Measurements from ENCODE around the gene PPM1L.

The PPM1L gene

DNA sequence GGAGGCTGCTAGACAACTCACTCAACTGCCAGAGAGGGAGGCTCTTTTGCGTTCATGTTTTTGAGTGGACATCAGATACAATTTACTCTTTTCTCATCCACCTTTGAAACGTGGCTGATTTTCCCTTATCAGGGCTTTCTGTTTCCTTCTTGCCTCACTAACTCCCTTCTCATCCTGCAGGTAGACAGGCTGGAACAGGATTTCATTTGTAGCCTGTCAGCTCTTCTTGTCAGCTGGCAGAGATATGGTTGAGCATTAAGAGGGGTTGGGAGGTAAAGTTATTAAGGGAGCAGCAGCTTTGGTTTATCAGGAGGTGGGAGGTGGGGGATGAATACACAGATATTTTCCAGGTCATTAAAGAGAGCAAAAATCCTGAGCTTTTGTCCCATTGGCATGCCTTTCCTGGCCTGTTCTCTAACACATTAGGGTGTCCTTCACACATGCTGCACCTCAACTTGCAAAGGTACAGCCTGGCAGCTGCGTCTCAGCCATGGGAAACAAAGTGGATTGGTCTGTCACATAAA, 73.5 kb downstream of the PPM1L start:
- TF ChIP-seq CTCF (IDR thresholded peaks at IDR 0.05; ENCODE audit: low read depth, low read length), result no peak
- H3K4me3 ChIP-seq (ENCODE audit: low read depth, low read length), result no peak overlapping the region
- no peak for DNase-seq (ENCODE audit: low read depth, low spot score)
- in situ Hi-C loops (cut with HindIII; ENCODE audit: low sequenced_read_pairs), result no loop called here

- no peak for DNase-seq (ENCODE audit: low read depth, low spot score)
- no peak overlapping the region for H3K4me3 ChIP-seq (ENCODE audit: low read depth, low read length)
- TF ChIP-seq CTCF (IDR thresholded peaks at IDR 0.05; ENCODE audit: low read depth, low read length), result no peak
- in situ Hi-C loops (cut with HindIII; ENCODE audit: low sequenced_read_pairs), result no loop called here
Measured at GRCh38 chr3:160830796-160831195, 74.8 kb downstream of the PPM1L start.

- no peak for DNase-seq (ENCODE audit: low read depth, low spot score)
- in situ Hi-C loops (cut with HindIII; ENCODE audit: low sequenced_read_pairs), result no loop called here
- no peak for TF ChIP-seq CTCF (IDR thresholded peaks at IDR 0.05; ENCODE audit: low read depth, low read length)
- no peak overlapping the region for H3K4me3 ChIP-seq (ENCODE audit: low read depth, low read length)
Measured at GRCh38 chr3:160831401-160831800, 75.4 kb downstream of the PPM1L start.

DNA sequence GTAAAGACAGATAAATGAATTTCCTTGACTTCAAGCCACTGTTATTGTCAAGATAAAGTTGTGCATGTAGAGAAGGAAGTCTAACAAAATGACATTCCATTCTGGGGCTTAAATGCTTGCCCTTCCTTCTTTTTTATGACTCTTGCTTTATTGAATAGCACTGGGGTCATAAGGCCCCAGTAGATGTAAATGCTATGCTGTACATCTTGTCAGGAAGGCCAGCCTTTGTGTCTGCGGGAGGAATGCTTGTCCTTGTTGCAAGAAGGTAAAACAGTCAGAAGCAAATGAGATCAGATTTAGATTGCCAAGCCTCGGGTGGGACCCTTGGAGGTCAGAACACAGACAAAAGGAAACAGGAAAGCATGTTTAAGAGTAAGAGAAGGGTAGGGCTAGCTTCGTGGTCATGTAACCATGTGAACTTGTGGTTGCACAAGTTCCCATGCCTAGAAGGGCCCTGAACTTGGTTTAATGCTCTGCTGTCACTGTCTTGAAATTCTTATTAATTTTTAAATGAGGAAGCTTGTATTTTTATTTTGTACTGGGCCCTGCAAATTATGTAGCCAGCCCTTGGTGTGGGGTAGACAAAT, 81.5 kb downstream of the PPM1L start:
- in situ Hi-C loops (cut with HindIII; ENCODE audit: low sequenced_read_pairs), result no loop called here
- no peak overlapping the region for H3K4me3 ChIP-seq (ENCODE audit: low read depth, low read length)
- no peak for TF ChIP-seq CTCF (IDR thresholded peaks at IDR 0.05; ENCODE audit: low read depth, low read length)
- no peak for DNase-seq (ENCODE audit: low read depth, low spot score)

GRCh38 chr3:160840590-160840989, 84.6 kb downstream of the PPM1L start:
- no peak overlapping the region for H3K4me3 ChIP-seq (ENCODE audit: low read depth, low read length)
- no peak for TF ChIP-seq CTCF (IDR thresholded peaks at IDR 0.05; ENCODE audit: low read depth, low read length)
- DNase-seq (ENCODE audit: low read depth, low spot score), result no peak
- in situ Hi-C loops (cut with HindIII; ENCODE audit: low sequenced_read_pairs), result no loop called here

DNA sequence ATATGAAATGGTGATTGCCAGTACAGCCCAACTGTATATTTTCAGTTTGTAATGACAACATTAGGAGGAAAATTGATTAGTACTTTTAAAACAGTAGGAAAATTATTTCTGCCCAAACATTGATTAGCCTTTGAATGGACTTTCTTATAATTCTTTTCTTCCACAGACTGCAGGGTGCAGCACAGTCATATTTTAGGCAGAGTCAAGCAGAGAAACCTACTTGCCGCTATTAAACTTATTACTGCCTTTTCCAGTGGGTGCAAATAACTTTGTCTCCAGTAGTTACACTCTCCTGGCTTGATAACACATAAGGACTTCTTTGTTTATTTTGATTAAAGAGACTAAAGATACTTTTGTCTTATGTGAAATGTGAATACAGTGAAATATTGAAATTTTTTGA, 85.4 kb downstream of the PPM1L start:
- H3K4me3 ChIP-seq (ENCODE audit: low read depth, low read length), result no peak overlapping the region
- no peak for DNase-seq (ENCODE audit: low read depth, low spot score)
- in situ Hi-C loops (cut with HindIII; ENCODE audit: low sequenced_read_pairs), result no loop called here
- no peak for TF ChIP-seq CTCF (IDR thresholded peaks at IDR 0.05; ENCODE audit: low read depth, low read length)
